HG03045 (cell line): ENCODE measurements around the gene PTPRQ.

Experiments
- ATAC-seq: cut with Tn5 transposase; IDR thresholded peaks from one replicate; pipeline ENCODE4 v1.9.1; 2021; ENCODE audit warnings: mild to moderate bottlenecking, moderate library complexity; ENCODE audit not compliant: unreplicated experiment

Gene PTPRQ

GRCh38 chr12:80698847-80699542 is 255.0 kb downstream of the PTPRQ start:
- no peak for ATAC-seq

- no peak for ATAC-seq
Measured at GRCh38 chr12:80700327-80700726, 256.3 kb downstream of the PTPRQ start.

DNA sequence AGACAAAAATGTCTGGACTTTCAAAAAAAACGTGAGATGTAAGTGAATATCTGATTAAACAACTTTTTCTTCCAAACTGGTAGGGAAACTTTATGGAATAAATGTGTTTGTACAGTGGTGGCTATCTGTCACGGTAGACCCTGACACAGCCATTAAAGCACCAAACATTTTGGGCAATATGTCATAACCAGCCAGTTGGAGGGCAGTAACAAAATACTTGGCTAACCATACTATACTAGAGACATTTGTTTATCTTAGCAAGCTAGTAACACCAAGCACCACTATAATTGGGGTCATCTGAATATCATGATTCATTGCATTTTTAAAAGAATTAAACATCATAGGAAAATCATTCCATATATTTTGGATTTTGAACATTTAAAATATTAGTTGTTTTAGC is 257.4 kb downstream of the PTPRQ start:
- ATAC-seq = no peak

GRCh38 chr12:80702889-80703805 is 259.1 kb downstream of the PTPRQ start:
- peak; percentile 82 for ATAC-seq

- ATAC-seq = no peak
Measured at GRCh38 chr12:80704420-80704819, 260.4 kb downstream of the PTPRQ start.

- ATAC-seq = no peak
Measured at GRCh38 chr12:80707126-80707829, 263.2 kb downstream of the PTPRQ start, which contains the start of gene MYF6. Gene MYF6, plus strand, starts transcription at chr12:80707634. Its CDS starts 86 bp downstream, at chr12:80707720.

DNA sequence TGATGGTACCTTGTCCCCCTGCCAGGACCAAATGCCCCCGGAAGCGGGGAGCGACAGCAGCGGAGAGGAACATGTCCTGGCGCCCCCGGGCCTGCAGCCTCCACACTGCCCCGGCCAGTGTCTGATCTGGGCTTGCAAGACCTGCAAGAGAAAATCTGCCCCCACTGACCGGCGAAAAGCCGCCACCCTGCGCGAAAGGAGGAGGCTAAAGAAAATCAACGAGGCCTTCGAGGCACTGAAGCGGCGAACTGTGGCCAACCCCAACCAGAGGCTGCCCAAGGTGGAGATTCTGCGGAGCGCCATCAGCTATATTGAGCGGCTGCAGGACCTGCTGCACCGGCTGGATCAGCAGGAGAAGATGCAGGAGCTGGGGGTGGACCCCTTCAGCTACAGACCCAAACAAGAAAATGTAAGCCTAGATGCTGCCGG is 263.8 kb downstream of the PTPRQ start:
- no peak for ATAC-seq

DNA sequence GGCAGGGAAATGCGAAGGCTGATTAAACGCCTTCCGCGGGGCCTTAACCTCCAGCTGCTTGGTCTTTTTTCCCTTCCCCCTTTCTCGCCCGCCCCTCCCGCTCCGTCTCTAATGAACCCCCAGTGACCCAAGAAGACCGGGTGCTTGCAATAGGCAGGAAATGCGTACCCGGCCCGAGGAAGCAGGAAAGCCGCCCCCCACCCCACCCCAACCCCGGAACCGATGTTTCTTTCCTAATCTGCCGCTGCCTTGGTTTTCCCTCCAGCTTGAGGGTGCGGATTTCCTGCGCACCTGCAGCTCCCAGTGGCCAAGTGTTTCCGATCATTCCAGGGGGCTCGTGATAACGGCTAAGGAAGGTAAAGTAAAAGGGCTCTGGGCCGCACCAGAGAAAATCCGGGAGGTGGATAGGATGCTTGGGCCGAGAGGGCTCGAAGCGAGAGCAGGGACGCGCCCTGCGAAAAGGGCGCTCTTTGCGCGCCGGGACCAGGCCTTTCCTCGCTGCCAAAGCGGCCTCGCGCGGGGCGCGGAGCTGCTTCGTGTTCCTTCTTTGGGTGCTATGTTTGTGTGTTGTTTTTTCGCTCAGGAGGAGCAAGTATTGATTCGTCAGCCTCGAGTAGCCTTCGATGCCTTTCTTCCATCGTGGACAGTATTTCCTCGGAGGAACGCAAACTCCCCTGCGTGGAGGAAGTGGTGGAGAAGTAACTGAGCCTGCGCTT is 264.4 kb downstream of the PTPRQ start:
- ATAC-seq = no peak

DNA sequence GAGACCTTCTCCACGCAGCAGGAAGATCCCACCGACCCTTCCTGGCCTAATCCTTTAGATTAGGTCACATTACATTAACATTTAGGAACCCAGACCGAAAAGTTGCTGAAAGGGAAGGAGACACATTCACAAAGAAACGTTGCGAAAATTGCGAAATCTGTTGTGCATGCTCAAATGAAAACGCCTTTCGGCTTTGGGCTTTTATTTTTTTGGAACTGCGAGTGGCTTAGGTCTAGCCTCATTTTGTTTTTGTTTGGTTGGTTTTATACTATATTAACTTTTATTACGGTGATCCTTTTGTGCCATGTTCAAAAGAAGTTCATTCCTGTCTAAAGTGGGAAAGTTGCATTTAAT is 264.9 kb downstream of the PTPRQ start:
- no peak for ATAC-seq

DNA sequence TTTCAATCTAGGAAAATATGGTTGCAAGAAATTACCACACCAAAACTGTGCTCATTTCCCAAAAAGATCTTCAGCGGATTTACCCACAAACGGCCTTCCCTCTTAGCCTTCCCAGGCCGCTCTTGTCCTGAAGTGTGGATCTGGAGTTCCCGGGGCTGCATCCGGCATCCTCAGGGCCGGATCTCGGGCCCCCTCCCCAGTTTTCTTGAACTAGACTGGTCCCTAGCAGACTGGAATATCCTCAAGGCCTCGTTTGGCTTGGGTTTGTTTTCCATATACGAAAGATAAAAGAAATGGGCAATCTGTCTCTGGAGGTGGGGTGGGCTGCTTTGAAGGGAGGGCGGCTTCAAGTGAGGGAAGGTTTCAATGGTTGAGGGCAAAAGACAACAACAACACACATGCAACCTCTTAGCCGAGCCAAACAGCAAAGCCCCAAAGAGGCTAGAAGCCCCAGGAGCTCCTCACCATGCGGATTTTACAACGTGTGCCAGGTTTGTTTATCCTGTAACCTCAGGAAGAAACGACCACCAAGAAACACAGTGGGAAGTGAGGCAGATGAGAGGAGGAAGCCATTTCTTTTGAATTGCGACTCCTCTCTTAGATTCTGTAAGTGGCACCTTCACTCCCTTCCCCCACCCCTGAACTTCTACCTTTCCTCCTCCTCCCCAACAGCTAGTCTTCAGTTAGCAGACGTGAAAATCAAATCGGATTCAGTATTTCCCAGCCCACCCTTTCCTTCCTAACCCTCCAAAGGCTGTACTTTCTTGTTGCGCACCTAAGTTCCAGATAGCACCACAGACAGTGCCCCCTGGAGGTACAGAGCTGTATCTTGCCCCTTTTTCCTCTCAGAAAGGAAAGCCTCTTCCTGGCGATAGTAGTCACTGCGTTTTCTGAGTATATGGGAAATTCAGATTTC is 266.0 kb downstream of the PTPRQ start:
- ATAC-seq = peak; percentile 58

- ATAC-seq = no peak
Measured at GRCh38 chr12:80710727-80711449, 266.9 kb downstream of the PTPRQ start.

- no peak for ATAC-seq
Measured at GRCh38 chr12:80711866-80712265, 267.8 kb downstream of the PTPRQ start.

DNA sequence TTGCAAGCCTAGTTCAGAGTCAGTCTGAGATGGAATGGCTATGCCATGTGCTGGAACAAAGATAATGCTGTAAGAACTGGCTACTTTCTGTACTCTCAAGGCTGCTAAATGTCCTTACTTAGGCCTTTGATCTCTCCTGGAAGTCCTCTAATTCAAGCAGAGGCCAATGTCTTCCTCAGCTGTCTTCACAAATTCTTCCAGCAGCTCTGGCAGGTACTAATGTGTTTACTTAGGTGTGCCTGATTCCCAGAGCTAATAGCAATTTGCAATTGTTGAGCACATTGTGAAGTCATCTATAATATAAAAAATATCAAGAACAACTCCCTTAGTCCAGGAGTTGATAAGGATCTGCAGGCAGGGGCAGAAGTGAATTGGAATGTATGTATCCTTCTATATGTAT is 268.8 kb downstream of the PTPRQ start:
- ATAC-seq = no peak

DNA sequence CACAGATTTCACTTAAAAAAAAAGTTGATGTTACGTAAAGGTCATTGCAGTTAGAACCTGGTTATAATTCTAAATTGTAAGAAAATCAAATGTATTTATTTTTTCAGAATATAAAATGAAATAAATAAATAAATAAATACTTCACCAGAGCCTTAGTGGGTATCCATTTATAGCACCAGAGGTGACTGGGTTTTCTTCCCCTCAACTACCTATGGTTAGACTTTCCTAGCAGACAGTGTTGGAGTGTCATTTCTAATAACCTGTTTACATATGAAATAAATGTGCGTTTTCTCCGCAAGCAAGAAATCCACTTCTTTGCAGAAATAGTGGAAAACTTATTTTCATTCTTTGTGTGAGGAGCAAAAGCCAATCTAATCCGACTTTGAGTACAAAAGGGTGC is 269.4 kb downstream of the PTPRQ start:
- no peak for ATAC-seq

DNA sequence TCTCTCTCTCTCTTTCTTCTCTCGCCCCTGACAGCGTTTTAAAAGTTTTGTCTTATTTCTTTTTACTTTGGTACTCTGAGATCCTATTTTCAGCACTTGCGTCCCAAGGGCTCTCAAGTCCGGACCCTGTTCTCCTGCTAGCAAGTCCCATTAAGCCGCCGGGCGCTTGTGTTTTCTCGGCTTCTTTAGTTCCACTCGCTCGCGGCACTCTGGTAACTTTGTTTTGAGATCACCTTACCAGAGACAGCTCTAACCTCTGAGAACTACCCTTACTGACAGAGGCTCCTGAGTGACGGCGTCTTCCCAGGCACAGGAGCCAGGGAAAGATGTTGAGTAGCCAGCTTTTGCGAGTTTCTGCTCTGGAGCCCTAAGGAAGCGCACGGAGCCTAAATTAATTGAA is 270.0 kb downstream of the PTPRQ start:
- ATAC-seq = no peak

DNA sequence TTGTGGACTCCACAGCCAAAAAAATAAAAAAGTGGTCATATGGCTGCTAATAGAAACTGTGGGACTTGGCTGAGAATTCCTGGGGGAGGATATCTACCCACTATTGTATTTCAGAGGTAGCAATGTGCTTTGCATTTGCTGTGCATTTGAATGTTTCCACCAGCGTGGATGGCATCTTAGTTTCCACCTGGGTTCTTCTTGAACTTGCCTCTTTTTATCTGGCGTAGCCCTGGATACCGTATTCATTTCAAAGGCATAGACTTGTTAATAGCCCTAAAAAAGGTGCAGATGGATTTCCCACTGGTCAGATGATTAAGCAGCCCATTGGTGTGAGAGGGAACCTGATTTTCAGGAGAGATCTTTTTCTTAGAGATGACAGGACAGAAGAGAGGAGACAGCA is 270.8 kb downstream of the PTPRQ start:
- no peak for ATAC-seq

DNA sequence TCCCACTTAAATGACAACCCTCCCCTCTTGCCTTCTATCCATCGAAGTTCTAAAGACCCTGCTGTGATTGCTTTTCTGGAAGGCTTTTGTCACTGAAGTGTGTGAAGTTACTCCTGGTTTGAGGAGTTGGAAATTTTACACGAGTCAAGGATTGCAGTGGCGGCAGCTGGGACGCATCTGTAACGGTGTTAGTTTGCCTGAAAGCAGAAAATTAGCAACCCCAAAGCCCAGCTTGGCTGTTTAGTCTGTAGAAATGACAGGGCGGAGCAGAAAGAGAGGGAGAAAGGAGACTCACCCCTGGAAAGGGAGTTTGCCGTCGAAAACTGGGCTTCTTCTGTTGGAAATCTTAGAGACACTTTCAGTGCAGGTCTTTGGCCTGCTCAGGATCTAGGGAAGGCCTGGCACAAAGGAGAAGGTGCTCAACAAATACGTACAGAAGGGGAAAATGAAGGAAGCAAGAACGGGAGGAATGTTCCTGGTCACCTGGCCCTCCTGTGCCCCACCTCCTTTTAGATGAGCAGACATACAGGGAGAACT is 271.7 kb downstream of the PTPRQ start:
- no peak for ATAC-seq

GRCh38 chr12:80716696-80717469 is 272.8 kb downstream of the PTPRQ start, which contains the start of gene MYF5:
Gene MYF5, plus strand, starts transcription at chr12:80716912. Its CDS starts 152 bp downstream, at chr12:80717064.
- no peak for ATAC-seq
